Endothelial cell of umbilical vein (primary cell): Measurements from ENCODE around the gene SIN3B.

ENCODE experiments used
- MYC ChIP-seq: IDR thresholded peaks from one replicate; pipeline ENCODE4 v1.6.1; 2011; ENCODE audit warnings: mild to moderate bottlenecking, low read depth, low read length
- POLR2AphosphoS5 ChIP-seq: IDR thresholded peaks from 2 replicates; pipeline ENCODE4 v1.6.1; 2012; ENCODE audit warnings: low read depth, mild to moderate bottlenecking, control low read depth, low read length, moderate library complexity; ENCODE audit not compliant: insufficient read depth
- TF ChIP-seq, protein P1 (sequence below), 2 donors: IDR thresholded peaks; 1 replicate in 1 of 2; 2 replicates in 1 of 2; pipeline ENCODE4 v1.5.1; 2011; ENCODE audit warnings: low read length in 2 of 2, mild to moderate bottlenecking in 2 of 2, moderate library complexity in 2 of 2, control low read depth in 1 of 2, inconsistent platforms in 1 of 2, low read depth in 1 of 2; ENCODE audit not compliant: insufficient read depth in 1 of 2; ENCODE audit errors: extremely low read depth in 1 of 2

DNA sequence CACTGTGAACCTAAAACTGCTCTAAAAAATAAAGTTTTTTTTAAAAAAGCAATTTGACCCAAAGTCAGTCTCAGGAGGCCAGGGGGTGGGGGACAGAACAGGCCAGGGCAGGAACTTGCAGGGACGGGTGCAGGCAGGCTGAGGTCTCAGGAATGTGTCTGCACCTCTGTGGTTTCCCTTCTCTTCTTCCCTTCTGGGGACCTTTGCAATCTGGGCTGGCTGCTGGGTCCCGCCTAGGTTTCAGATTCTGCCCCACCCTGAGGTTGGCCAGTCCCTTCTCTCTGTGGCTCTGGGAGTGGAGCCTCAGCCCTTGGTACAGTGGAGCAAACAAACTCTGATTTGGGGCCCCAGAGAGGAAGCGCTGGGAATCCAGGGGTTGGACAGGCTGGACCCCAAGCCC is 54.3 kb downstream of the SIN3B start:
- TF ChIP-seq, protein P1, sequence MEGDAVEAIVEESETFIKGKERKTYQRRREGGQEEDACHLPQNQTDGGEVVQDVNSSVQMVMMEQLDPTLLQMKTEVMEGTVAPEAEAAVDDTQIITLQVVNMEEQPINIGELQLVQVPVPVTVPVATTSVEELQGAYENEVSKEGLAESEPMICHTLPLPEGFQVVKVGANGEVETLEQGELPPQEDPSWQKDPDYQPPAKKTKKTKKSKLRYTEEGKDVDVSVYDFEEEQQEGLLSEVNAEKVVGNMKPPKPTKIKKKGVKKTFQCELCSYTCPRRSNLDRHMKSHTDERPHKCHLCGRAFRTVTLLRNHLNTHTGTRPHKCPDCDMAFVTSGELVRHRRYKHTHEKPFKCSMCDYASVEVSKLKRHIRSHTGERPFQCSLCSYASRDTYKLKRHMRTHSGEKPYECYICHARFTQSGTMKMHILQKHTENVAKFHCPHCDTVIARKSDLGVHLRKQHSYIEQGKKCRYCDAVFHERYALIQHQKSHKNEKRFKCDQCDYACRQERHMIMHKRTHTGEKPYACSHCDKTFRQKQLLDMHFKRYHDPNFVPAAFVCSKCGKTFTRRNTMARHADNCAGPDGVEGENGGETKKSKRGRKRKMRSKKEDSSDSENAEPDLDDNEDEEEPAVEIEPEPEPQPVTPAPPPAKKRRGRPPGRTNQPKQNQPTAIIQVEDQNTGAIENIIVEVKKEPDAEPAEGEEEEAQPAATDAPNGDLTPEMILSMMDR (IDR thresholded peaks at IDR 0.05; ENCODE audit: extremely low read depth in 1 of 2, insufficient read depth in 1 of 2, low read depth in 1 of 2, low read length in 2 of 2), result no peak
- TF ChIP-seq MYC, result no peak
- TF ChIP-seq POLR2AphosphoS5, result no peak
